ENCODE results near the gene HCRTR1. TPM values are rescaled to one million over a fixed set of nuclear protein-coding genes. Genes with fewer than 3 reads are reported as not detected.

Gene HCRTR1
- total RNA-seq, 2 experiments from 2014 or later, result not detected

- peaks cover 4 to 16% of the 10 kb centered on the region in 2 experiments for H3K27me3 ChIP-seq (ENCODE audit: control insufficient read depth in 1 of 2, insufficient read depth in 2 of 2, low read length in 2 of 2)
- no peaks in the 10 kb centered on the region for H3K36me3 ChIP-seq (ENCODE audit: insufficient read depth, low read length)
- peaks cover 9% of the 10 kb centered on the region for H3K4me1 Mint-ChIP-seq (ENCODE audit: low read depth)
- CTCF ChIA-PET, result no interaction called here
- no peak for DNase-seq
- ATAC-seq (ENCODE audit: poor library complexity), result no peak
- no peaks in the 10 kb centered on the region for H3K9me3 Mint-ChIP-seq
- POLR2A ChIA-PET, result interaction anchor here (1.5 kb wide), 1 partner anchor 22 kb away, joined by 3 read pairs; the partner anchor contains the start of gene PEF1
- intact Hi-C loops (cut with DNase I, micrococcal nuclease), result loop anchor here in 1 of 2 experiments (10.0 kb wide), 1 partner anchor 748 kb away; no protein-coding TSS in a partner anchor
- H3K27ac Mint-ChIP-seq, result no peak overlapping the region
- H3K36me3 Mint-ChIP-seq (ENCODE audit: low read depth), result no peaks in the 10 kb centered on the region
- H3K4me1 ChIP-seq (ENCODE audit: insufficient read depth, low read length), result peaks cover 12% of the 10 kb centered on the region
- H3K27ac ChIP-seq (ENCODE audit: low read depth in 1 of 2, low read length in 2 of 2), result no peak overlapping the region
- H3K4me3 ChIP-seq (ENCODE audit: low read length), result no peak overlapping the region
- H3K4me3 Mint-ChIP-seq, result no peak overlapping the region
- H3K9me3 ChIP-seq (ENCODE audit: control insufficient read depth in 1 of 2, insufficient read depth in 1 of 2, low read length in 2 of 2), result no peaks in the 10 kb centered on the region
- H3K27me3 Mint-ChIP-seq, result peaks cover 16% of the 10 kb centered on the region
- no peak for TF ChIP-seq CTCF (IDR thresholded peaks at IDR 0.05)
Measured at GRCh38 chr1:31666263-31666963, 48.9 kb downstream of the HCRTR1 start.

- DNase-seq (no peak), ATAC-seq (ENCODE audit: poor library complexity) (no peak)
- no peak overlapping the region for H3K4me3 ChIP-seq (ENCODE audit: low read length)
- Mint-ChIP-seq H3K27ac (no peak overlapping the region), H3K4me1 (ENCODE audit: low read depth) (peaks cover 9% of the 10 kb centered on the region), H3K36me3 (ENCODE audit: low read depth) (no peaks in the 10 kb centered on the region), H3K4me3 (no peak overlapping the region), H3K27me3 (peaks cover 16% of the 10 kb centered on the region), H3K9me3 (no peaks in the 10 kb centered on the region)
- TF ChIP-seq CTCF (IDR thresholded peaks at IDR 0.05), result no peak
- no peak overlapping the region for H3K27ac ChIP-seq (ENCODE audit: low read depth in 1 of 2, low read length in 2 of 2)
- peaks cover 12% of the 10 kb centered on the region for H3K4me1 ChIP-seq (ENCODE audit: insufficient read depth, low read length)
- H3K36me3 ChIP-seq (ENCODE audit: insufficient read depth, low read length), result no peaks in the 10 kb centered on the region
- intact Hi-C loops (cut with DNase I, micrococcal nuclease), result loop anchor here in 1 of 2 experiments (10.0 kb wide), 1 partner anchor 748 kb away; no protein-coding TSS in a partner anchor
- ChIA-PET POLR2A (interaction anchor here (1.5 kb wide), 1 partner anchor 23 kb away, joined by 3 read pairs; the partner anchor contains the start of gene PEF1), CTCF (interaction anchor here (0.6 kb wide), 1 partner anchor 570 kb away, joined by 3 read pairs; no protein-coding TSS in a partner anchor)
- H3K9me3 ChIP-seq (ENCODE audit: control insufficient read depth in 1 of 2, insufficient read depth in 1 of 2, low read length in 2 of 2), result no peaks in the 10 kb centered on the region
- H3K27me3 ChIP-seq (ENCODE audit: control insufficient read depth in 1 of 2, insufficient read depth in 2 of 2, low read length in 2 of 2), result peaks cover 4 to 16% of the 10 kb centered on the region in 2 experiments
Measured at GRCh38 chr1:31667065-31667785, 49.7 kb downstream of the HCRTR1 start.

GRCh38 chr1:31668303-31668883 is 50.9 kb downstream of the HCRTR1 start:
- CTCF ChIA-PET, result no interaction called here
- Mint-ChIP-seq H3K9me3 (no peaks in the 10 kb centered on the region), H3K27me3 (peaks cover 16% of the 10 kb centered on the region), H3K4me3 (no peak overlapping the region), H3K27ac (no peak overlapping the region), H3K4me1 (ENCODE audit: low read depth) (peaks cover 9% of the 10 kb centered on the region), H3K36me3 (ENCODE audit: low read depth) (no peaks in the 10 kb centered on the region)
- Histone ChIP-seq H3K4me3 (ENCODE audit: low read length) (no peak overlapping the region), H3K27me3 (ENCODE audit: control insufficient read depth in 1 of 2, insufficient read depth in 2 of 2, low read length in 2 of 2) (peaks cover 4 to 16% of the 10 kb centered on the region in 2 experiments), H3K9me3 (ENCODE audit: control insufficient read depth in 1 of 2, insufficient read depth in 1 of 2, low read length in 2 of 2) (no peaks in the 10 kb centered on the region), H3K27ac (ENCODE audit: low read depth in 1 of 2, low read length in 2 of 2) (no peak overlapping the region), H3K4me1 (ENCODE audit: insufficient read depth, low read length) (peaks cover 12% of the 10 kb centered on the region), H3K36me3 (ENCODE audit: insufficient read depth, low read length) (no peaks in the 10 kb centered on the region)
- DNase-seq (no peak), ATAC-seq (ENCODE audit: poor library complexity) (no peak)
- intact Hi-C loops (cut with DNase I, micrococcal nuclease), result loop anchor here in 1 of 2 experiments (10.0 kb wide), 1 partner anchor 746 kb away; no protein-coding TSS in a partner anchor
- no peak for TF ChIP-seq CTCF (IDR thresholded peaks at IDR 0.05)
- POLR2A ChIA-PET, result interaction anchor here (1.5 kb wide), 1 partner anchor 24 kb away, joined by 3 read pairs; the partner anchor contains the start of gene PEF1

All from CD4-positive, alpha-beta T cell (primary cell).